ENCODE data around the gene CDCA8.

Gene CDCA8

DNA sequence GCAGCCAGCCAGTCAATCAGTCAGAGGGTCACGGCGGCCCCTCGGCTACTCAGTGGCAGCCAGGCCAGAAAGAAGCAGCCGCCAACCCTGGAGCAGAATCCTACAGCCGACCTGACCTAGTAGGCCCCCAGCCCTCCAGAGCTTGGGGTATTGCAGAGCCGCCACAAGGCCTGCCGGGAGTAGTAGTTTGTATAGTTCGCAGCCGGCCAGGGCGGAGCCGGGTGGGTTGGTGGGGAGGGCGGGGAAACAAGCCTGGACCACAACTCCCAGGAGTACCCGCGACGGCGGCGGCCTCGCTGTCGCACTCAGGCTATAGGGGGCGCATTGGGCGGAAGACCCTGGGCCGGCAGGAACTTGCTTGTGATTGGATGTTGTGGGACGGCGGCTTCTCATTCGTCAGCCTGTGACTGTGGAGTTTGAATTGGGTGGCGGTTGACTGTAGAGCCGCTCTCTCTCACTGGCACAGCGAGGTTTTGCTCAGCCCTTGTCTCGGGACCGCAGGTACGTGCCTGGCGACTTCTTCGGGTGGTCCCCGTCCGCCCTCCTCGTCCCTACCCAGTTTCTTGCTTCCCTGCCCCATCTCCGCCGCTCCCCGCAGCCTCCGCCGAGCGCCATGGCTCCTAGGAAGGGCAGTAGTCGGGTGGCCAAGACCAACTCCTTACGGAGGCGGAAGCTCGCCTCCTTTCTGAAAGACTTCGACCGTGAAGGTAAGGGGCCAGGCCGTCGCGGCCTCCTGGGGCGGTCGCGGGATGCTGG is at the start of gene CDCA8:
Gene CDCA8, plus strand, starts transcription at position 439 of the 756 bp plus-strand sequence. Its CDS starts 175 bp downstream, at position 614.
- DNase-seq, result peak; percentile 97 to 99 (median 99)

DNA sequence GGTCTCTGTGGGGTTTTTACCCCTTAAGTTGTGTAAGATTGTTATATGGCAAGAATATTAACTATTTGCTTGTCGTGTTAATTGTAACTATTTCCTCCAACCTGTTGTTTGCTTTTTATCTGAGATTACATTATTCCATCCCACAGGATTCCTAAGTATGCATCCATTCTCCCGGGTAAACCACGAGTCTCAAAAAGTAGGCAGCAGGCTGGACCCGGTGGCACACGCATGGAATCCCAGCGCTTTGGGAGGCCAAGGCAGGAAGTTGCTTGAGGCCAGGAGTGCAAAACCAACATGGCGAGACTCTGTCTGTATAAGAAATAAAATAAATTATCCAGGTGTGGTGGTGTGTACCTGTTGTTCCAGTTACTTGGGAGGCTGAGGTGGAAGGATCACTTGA is 45.0 kb upstream of the CDCA8 start:
- no peak for DNase-seq

DNA sequence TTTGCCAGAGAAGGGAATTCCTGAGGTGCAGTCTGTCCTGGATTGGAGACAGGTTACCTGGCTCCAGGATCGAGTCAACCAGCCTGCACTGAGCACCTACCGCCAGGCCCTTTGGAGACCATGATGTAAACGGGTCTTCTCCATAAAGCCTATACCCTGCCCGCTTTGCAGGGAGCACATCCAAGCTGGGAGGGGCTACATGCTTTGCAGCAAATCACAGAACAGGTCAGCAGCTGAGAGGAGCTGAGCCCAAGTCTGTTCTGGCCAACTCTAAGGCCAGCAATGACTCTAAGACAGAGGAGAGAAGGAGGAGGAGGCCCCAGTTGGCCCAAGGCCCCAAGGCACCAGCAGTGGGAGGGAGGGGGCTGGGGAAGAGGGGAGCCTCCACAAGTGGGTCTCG is 42.1 kb upstream of the CDCA8 start:
- no peak for DNase-seq

DNA sequence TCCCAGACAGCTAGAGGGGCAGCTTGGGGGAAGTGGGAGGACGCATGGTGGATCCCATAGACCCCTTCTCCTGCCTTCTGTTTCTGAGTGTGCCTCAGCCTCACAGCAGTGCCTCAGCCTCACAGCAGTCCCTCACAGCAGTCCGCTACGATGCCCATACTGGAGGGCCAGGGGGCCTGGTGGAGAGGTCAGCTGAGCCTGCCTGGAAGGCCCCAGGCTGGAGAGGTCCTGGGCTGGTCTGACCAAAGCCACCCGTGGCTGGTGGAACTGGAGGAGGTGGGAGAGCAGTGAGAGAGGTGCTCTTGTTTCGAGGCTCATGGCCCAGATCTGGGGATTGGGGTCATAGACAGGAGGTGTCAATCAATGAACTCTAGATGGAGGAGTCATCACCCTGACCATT is 41.6 kb upstream of the CDCA8 start:
- DNase-seq, result no peak

DNA sequence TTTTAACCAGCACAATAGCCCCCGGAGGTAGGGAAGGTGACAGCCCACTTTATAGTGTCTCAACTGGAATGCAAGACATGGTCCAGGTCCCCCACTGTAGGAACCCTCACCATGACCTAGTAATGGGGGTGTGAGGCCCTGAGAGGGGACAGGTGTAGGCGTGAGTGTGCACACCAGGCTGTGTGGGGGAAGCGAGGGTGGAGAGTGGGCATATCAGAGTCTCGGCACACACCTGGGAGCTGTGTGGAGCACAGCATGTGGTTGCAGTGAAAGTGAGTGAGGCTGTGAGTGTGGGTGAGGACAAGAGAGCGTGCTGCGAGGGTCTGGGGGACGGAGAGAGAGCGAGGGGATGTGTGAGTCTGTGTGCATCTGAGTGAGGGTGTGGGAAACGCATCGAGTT is 40.5 kb upstream of the CDCA8 start:
- no peak for DNase-seq

DNA sequence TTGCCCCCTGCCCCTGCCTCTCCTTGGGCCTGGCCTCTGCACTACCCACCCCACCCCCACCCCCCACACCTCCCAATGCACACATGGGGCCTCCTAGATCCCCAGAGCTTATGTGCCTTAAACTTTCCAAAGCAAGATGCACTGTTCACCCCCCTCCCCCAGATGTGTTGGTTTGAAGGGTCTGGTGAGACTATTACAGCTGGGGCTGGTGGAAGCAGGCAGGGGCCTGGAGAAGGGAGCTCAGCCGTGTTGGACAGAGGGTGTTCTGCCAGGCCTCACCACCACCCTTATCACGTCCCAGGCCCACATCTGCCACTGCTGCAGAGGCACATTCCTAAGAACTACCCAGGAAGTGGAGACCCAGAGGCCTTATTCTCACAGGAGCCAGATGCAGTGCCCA is 39.3 kb upstream of the CDCA8 start:
- no peak for DNase-seq

DNA sequence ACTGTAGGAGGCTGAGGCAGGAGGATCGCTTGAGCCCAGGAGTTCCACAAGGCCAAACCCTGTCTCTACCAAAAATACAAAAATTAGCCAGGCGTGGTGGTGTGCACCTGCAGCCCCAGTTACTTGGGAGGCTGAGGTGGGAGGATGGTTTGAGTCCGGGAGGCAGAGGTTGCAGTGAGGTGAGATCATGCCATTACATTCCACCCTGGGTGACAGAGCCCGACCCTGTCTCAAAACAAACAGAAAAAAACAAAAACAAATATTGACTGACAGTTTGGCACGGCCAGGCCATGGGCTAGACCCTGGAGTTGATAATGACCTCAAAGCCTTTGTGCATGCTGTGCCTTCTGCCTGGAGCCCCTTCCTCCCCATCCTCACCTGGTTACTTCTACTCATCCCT is 38.4 kb upstream of the CDCA8 start:
- no peak for DNase-seq

DNA sequence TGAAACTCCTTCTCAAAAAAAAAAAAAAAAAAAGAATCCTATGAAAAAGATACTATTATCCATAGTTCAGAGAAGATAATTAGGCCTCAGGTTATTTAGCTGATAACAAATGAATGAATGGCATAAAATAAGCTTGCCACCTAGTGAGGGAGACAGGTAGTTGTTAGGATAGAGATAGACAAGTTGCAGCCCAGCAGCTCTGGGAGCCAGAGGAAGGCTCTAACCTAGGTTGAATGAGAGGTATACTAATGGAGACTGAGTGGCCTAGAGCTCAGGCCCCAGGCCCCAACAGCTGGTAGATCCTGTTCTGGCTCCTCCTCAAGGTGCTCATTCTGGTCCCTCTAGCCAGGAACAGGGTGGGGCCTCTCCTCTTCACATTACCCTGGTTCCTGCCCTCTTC is 37.0 kb upstream of the CDCA8 start:
- DNase-seq, result no peak

DNA sequence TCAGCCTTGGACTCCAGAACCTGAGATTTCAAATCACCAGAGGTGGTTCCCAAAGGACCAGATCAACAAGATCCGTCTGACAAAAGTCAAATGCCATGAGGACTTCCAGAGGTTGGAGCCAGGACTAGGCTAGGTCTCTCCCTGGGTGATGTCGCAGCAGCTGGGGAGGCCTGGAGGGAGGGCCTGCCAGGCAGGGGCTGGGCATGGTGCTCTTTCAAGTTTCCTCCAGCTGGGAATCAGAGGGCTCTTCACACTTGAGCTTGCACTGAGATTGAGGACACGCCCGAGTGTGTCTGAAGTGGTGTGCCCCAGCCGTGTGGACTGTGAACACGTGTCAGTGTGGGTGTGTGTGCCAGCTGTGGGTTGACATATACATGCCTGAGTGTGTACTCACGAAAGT is 36.3 kb upstream of the CDCA8 start:
- no peak for DNase-seq

DNA sequence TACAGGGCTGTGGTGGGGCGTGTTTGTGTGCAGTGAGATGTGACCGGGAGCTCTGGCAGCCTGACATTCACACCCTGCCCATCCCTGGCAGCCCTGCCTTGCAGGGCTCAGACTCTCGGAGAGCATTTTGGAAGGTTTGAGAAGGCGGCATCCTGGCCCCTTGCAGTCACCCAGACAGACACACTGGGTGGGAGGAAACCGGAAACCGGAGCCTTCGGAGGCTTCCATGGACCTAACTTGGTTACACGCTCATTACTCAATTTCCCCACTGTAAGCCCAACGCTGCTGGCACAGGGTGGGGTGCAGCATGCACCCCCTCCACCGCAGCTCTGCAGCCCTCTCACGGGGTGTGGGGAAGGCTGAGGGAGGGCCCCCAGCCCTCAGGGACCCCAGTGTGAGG is 35.4 kb upstream of the CDCA8 start:
- no peak for DNase-seq

DNA sequence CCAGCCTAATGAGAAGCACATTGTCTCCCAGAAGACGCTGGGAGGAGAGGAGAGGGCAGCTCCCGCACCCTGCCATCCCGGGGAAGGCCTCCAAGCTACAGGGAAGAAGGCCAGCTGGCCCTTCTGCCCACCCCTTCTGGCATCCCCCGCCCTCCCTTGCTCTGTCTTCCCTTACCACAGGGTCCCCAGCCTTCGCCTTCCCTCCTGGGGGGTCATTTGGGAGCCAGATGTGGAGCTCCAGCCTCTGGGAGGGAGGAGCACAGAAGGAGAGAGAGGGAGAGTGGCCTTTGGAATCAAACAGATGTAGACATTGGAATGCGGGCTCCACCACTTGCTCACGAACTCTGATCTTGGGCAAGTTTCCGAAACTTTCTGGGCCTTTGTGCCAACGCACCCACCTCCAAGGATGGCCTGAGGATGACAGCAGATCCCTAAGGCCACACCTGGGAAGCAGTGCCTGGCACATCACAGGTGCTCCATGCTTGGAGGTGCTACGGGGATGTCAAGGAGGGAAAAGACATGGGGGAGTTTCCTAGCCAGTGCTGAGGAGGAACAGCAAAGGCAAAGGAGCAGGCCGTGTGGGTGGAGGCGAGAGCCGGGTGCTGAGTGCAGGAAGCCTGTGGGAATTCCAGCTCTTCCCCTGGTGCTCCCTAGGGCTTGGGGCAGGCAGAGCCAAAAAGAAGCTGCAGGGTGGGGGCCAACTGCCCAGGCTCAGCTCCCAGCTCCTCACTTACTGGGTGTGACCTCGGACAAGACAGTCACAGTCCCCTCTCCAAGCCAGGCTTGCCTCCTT is 34.5 kb upstream of the CDCA8 start:
- DNase-seq, result no peak

DNA sequence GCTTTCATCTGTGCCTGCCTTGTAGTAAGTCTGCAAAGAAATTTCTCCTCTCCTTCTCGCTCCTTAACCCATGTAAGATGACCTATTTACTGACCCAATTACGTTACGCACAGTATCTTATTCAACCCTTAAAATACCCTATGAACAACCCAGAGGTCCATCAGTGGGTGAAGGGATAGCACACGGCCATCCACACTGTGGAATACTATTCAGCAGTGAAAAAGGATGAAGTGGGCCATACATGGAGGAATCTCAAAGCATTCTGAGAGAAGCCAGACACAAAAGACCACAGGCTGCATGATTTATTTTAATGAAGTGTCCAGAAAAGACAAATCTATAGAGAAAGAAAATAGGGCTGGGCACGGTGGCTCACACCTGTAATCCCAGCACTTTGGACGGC is 33.8 kb upstream of the CDCA8 start:
- DNase-seq, result no peak

DNA sequence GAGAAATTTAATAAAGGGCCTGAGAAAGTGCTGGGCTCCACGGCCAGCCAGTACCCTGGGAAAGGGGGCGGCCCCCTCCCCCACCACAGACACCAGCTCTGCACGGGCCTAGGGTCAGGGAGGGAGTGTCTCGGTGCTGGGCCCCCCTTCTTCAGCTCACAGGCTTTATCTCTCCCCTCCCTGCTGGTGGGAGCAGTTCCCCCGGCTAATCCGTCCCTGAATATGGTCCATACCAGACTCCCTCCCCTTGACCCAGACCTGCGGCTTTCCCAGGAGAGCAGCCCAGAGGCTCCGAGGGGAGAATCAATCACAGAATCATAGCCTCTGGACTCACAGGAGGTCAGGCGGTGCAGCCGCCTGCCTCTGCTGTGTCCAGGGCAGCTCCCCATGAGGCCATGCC is 31.7 kb upstream of the CDCA8 start:
- no peak for DNase-seq

DNA sequence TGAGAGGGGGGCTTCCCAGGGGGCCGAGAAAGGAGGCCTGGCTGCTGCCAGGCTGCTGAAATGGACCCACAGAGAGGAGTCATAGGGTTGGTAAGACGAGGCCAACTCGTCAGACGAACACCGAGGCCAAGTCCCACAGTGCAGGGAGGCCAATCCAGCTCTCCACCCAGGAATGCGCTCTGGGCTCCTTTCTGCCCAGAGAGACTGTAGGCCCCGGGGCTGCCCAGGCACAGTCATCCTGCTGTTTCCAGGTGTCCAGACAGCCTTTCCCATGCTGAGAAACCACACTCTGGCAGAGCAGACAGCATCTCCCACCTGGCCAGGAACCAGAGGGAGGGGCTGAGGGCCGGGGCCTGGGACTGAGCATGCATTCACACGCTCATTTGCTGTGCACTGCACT is 30.9 kb upstream of the CDCA8 start:
- no peak for DNase-seq

DNA sequence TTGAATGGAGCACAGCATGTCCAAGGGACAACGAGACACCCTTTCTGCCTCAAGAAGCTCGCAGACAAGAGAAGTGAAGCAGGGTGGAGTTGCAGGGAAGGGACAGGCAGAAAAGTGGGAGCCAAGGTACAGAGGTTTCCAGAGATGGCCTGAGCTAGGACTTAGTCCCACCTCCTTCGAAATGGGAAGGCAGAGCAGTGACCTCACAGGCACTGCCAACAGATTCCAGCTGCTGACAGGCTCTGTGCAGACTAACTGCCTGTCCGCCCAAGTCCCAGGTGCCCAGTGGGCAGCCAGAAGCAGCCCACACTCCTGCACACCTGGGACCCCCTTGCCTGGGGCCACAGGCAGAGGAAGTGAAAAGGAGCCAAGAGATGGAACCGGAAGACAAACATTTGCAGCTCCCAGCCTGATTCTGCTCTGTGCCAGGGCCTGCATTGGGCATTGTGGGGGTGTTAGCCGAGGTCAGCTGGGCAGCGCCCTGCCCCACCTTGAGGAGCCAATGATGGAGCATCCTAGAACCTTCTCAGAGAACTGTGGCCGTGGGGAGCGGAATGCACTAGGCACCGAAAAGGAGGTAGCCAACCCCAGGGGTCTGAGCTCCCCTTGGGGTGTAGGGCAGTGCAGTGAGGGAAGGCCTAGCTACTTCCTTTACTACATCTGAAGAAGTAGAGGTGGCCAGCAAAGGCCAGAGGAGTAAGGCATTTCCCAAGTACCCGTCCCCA is 30.1 kb upstream of the CDCA8 start:
- DNase-seq, result no peak

DNA sequence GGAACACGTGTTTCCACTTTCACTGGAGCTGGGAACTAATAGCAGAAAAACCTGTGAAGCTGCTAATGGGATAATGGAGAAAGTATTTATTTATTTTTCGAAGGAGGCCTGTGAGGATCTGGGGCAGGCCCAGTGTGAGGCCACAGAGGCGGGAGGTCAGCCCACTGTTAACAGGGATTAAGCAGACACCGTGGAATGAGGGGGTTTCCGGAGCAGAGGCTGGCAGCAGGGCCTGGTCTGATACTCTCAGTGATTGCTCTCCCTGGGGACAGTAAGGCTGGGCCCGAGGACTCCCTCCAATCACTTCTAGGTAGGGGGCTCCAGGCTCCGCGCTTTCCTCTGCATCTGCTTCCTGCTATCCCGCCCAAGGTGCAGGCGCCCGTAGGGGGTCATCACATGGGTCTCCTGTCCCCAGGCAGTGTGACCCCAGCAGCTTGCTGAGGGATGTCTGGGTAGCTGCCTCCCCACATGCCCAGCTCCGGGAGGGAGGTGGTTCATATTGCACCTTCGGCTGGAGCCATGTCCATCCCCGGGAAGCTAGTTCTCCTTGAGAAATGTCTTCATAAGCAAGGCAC is 28.8 kb upstream of the CDCA8 start:
- DNase-seq, result no peak

DNA sequence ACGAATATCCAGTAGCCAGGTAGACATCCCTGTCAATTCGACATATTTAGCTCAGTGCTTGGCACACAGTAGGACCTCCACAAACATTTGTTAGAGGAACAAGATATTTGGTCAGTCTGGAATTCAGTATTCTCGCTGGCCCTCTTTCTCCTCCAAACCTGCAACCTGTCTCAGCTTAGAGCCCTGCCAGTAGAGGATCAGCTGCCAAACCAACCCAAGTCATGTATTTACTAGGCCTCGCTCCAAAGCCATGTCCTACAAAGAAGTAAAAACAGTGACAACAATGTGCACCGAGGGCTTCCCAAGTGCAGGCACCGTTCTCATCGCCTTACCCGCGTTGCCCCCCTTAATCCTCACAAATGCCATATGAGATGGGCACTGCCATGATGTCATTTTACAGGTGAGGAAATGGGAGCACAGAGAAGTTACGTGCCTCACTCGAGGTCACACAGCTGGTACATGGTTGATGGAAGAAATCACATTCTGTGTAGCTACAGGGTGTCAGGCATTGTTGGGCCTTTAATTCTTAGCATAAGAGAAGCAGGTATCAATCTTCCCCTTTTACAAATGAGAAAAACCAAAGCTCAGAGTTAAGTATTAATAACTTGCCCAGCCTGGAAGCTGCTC is 26.0 kb upstream of the CDCA8 start:
- DNase-seq, result no peak

DNA sequence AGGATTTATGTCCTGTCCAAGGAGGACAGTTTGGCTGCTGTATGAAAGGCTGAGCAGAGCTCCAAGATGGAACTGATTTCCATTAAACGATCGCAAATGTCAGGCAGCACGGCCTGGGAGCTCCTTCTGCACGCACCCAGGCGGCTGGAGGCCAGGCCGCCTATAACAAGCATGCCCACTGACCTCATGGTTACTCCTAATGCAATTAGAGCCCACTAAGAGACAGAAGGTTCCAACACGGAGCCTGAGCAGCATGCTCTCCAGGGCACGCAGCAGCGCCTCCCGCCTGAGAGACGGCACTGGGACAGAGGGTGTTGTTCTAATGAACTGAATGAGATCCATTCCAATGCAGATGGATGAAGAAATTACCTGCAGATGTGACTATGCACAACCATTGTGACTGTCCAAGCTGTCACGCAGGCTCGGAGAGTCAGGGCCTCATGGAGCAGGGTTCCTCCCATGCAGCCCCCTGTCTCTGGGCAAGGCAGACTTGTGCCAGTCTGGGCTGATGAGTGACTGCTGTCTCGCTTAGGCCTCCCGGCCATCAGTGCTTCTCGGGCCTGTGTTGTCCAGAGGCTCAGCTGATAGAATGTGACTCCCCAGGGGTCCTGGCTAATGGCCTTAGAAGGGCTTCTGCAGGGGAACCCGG is 25.2 kb upstream of the CDCA8 start:
- DNase-seq, result no peak

DNA sequence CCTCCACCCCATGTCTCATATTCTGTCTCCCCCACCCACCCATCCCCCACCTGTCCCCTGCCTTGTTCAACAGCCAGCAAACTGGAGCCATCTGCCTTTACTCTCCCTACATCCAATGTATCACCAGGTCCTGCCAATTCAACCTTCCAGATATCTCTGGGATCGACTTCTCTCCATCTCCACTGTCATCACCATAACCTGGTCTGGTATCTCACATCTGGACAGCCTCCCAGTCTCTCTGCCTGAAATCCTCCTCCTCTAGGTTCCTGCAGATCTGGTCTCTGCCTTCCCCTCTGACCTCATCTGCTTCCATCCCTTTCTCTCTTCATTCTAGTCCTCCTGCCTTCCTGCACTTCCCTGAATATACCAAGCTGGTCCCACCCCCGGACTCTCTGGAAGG is 22.2 kb upstream of the CDCA8 start:
- peak in 1 of 3 donors; percentile 6 for DNase-seq

DNA sequence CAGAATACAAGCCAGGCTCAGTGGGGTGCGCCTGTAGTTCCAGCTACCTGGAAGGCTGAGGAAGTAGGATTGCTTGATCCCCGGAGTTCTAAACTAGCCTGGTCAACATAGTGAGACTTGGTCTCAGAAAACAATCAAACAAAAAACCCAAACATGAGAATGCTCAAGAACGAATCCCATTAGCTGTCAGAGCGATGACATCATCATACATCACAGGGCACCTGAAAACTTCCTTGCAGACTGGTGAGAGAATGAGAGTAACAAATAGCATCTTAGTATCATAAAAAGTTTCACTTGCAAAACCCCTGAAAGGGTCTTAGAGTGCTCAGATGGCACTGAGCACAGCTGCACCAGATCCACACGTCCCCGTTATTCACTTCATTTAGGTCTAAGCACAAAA is 21.1 kb upstream of the CDCA8 start:
- no peak for DNase-seq

DNA sequence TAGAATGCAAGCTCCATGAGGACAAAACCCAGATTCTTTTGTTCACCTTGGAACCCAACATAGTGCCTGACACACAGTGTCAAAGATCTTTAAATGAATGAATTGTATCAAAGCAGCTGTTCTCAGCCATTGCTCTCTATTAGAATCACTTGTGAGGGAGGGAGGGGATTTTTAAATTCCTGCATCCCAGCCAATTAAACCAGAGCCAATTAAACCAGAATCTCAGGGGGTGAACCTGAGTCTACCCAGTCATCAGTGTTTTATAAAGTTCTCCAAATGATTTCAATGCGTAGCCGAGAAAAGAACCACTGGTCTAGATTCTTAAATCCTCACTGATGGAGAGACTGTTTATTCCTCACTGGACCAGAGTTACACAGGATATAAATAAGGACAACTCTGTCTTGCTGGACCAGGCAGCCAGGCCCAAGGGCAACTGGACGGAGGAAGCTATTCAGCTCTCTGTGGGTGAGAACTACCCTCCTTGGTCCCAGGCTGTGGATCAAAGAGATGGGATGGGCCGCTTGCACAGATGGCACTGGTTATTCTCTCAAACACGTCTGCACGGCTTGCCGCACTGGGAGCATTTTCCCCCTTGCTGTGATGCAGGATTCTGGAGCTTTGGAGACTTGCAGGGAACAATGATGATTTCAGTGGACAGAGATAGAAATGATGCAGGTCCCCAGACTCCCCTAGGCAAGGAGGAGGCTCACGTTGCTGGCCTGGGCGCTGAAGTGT is 20.0 kb upstream of the CDCA8 start:
- DNase-seq, result no peak

DNA sequence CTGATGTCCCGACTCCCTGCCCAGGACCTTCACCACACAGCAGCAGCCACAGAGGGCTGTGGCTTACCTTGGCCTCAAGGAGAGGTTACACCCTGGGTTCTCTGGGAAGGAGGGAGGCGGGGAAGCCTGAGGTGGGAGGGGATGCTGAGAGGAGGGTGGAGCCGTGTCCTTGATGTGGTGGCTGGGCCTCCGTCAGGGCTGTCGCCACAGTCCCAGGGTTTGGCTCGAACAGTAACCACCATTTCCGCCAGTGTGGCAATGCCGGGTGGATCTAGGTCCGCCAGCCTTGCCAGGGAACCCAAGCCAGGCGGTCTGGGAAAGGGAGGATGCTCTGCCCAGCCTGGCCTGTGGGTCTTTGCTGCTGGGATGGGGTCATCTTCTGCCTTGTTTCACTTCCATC is 18.4 kb upstream of the CDCA8 start:
- no peak for DNase-seq
